K562 (cell line): Measurements from ENCODE around the gene KCNAB2. TPM values are rescaled to one million over a fixed set of nuclear protein-coding genes. Genes with fewer than 3 reads are reported as not detected.

ENCODE experiments used
- MBD1 ChIP-seq: fragments of 250-450 bp; sonication (Bioruptor Pico); IDR thresholded peaks from 2 replicates; pipeline ENCODE4 v1.8.0; 2022; ENCODE audit warnings: inconsistent platforms
- NKRF ChIP-seq: fragments of 450-650 bp; IDR thresholded peaks from 2 replicates; pipeline ENCODE4 v1.6.1; 2016; ENCODE audit warnings: borderline replicate concordance
- NUFIP1 ChIP-seq: fragments of 450-650 bp; IDR thresholded peaks from 2 replicates; pipeline ENCODE4 v1.6.1; 2018; ENCODE audit not compliant: partially characterized antibody
- PHF20 ChIP-seq: fragments of 450-650 bp; IDR thresholded peaks from 2 replicates; pipeline ENCODE4 v1.6.1; 2018; ENCODE audit not compliant: partially characterized antibody
- RBM17 ChIP-seq: fragments of 200-400 bp; formaldehyde crosslinking; IDR thresholded peaks from 2 replicates; pipeline ENCODE4 v1.6.1; 2017; ENCODE audit warnings: low read depth, mild to moderate bottlenecking, low read length, borderline replicate concordance
- ZNF444 ChIP-seq: fragments of 250-450 bp; sonication (Bioruptor Pico); IDR thresholded peaks from 2 replicates; pipeline ENCODE4 v1.4.0; 2020; ENCODE audit warnings: mild to moderate bottlenecking, moderate library complexity
- ZNF639 ChIP-seq, 2 experiments: fragments of 200-800 bp in 1 of 2; sonication (Bioruptor generic) in 1 of 2; sonication (generic) in 1 of 2; formaldehyde crosslinking in 1 of 2; IDR thresholded peaks in 1 of 2; conservative IDR thresholded peaks in 1 of 2; 2 replicates each; pipeline versions ENCODE4 v1.5.0 to v1.6.1; 2016 to 2020; ENCODE audit warnings: missing compliant biosample characterization in 1 of 2, missing genetic modification characterization in 1 of 2, missing genetic modification reagents in 1 of 2
- polyA plus RNA-seq, 8 experiments: library from polyadenylated mRNA; depleted of rRNA in 4 of 8; stranded (reverse) in 5 of 8; unstranded in 3 of 8; fragments of >200 nt; fragmentation: Nextera tagmentation in 2 of 8; fragmentation: Illumina TruSeq in 1 of 8; extraction: Ambion mirVana in 2 of 8; extraction: Trizol in 1 of 8; gene quantifications; 2 replicates each; pipeline versions ENCODE4 v1.2.1 to v1.2.3, GENCODE V29; 2011 to 2014; ENCODE audit warnings: inconsistent platforms in 1 of 8, missing spikeins in 1 of 8
- total RNA-seq, 7 experiments: library from RNA; depleted of rRNA in 6 of 7; stranded (reverse); fragments of >200 nt in 6 of 7; fragmentation: Illumina TruSeq in 2 of 7; extraction: Trizol in 2 of 7; gene quantifications; 2 replicates each; pipeline versions ENCODE4 v1.2.1 to v1.2.3, GENCODE V29; 2011 to 2021; ENCODE audit warnings: low replicate concordance in 1 of 7
- TF ChIP-seq, protein P1 (sequence below): fragments of 450-650 bp; IDR thresholded peaks from 2 replicates; pipeline ENCODE4 v1.6.1; 2017; ENCODE audit warnings: antibody characterized with exemption
- TF ChIP-seq, protein P2 (sequence below): fragments of 450-650 bp; IDR thresholded peaks from 2 replicates; pipeline ENCODE4 v1.6.1; 2017; ENCODE audit warnings: mild to moderate bottlenecking, moderate library complexity

The KCNAB2 gene
- total and polyA plus RNA-seq, 9 of the 15 experiments (the other 6 are each of a cell fraction or from before 2014, with no cell fraction given), result 1.8 to 15.8 (median 7.1) TPM

GRCh38 chr1:6103854-6104530, 58.3 kb downstream of the KCNAB2 start (continued):
- TF ChIP-seq RBM17, result no peak
- TF ChIP-seq PHF20, result no peak
- no peak for TF ChIP-seq MBD1 (CRISPR knock-in tag)
- no peak for TF ChIP-seq NUFIP1
- no peak for TF ChIP-seq NKRF
- no peak for TF ChIP-seq ZNF639 (CRISPR knock-in tag; conservative IDR thresholded peaks at IDR 0.05 in 1 of 2, IDR thresholded peaks at IDR 0.05 in 1 of 2)
- TF ChIP-seq, protein P1, sequence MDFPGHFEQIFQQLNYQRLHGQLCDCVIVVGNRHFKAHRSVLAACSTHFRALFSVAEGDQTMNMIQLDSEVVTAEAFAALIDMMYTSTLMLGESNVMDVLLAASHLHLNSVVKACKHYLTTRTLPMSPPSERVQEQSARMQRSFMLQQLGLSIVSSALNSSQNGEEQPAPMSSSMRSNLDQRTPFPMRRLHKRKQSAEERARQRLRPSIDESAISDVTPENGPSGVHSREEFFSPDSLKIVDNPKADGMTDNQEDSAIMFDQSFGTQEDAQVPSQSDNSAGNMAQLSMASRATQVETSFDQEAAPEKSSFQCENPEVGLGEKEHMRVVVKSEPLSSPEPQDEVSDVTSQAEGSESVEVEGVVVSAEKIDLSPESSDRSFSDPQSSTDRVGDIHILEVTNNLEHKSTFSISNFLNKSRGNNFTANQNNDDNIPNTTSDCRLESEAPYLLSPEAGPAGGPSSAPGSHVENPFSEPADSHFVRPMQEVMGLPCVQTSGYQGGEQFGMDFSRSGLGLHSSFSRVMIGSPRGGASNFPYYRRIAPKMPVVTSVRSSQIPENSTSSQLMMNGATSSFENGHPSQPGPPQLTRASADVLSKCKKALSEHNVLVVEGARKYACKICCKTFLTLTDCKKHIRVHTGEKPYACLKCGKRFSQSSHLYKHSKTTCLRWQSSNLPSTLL, result no peak
- TF ChIP-seq, protein P2, sequence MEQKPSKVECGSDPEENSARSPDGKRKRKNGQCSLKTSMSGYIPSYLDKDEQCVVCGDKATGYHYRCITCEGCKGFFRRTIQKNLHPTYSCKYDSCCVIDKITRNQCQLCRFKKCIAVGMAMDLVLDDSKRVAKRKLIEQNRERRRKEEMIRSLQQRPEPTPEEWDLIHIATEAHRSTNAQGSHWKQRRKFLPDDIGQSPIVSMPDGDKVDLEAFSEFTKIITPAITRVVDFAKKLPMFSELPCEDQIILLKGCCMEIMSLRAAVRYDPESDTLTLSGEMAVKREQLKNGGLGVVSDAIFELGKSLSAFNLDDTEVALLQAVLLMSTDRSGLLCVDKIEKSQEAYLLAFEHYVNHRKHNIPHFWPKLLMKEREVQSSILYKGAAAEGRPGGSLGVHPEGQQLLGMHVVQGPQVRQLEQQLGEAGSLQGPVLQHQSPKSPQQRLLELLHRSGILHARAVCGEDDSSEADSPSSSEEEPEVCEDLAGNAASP, result no peak
- no peak for TF ChIP-seq ZNF444 (CRISPR knock-in tag)
- TF ChIP-seq, all 486 proteins: peak for 0
